GM18505 (cell line): Measurements from ENCODE around the gene WDR3.

Experiments
- ATAC-seq: cut with Tn5 transposase; IDR thresholded peaks from one replicate; pipeline ENCODE4 v1.9.1; 2021; ENCODE audit not compliant: unreplicated experiment
- POLR2A ChIP-seq: IDR thresholded peaks from 4 replicates; pipeline ENCODE4 v1.6.1; 2011; ENCODE audit warnings: borderline replicate concordance; ENCODE audit not compliant: insufficient read depth, insufficient read length; ENCODE audit errors: extremely low read depth

The WDR3 gene

DNA sequence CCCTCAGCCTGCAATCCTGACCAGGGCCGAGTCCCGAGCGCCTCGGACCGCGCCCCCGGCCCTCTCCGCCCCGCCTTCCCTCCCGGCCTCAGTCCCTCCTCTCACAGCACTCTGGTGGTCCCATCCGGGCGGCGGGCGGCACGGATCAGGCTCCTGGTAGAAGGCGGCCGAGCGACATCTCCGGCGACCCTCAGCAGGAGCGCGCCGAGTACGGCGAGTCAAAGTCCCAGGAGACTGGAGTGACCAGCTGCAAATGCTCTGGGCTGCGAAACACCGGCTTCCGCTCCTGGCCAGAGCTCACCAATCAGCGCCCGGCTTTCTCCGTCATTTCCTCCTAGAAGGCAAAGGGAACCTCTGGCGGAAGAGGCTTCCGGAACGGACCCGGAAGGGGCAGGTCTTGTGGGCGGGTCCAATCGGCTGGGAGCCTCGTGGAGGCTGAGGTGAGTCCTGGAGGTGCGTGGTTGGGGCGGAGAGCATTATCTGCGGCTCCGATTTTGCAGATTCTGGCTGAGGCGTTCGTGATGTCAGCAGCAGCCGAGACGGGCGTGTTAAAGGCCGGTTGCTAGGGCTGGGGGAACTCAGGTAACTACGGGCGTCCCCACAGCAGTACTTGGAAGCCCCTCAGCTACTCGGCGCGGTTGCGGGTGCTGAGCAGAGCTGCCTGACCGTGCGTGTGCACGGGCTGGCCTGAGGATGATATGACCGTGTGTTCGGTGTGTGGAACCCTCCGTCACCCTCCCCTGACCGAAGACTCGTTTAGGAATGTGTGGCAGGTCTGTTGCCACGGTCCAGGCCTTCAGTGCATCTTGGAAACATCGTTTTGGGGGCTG, at the start of gene WDR3, which contains the start of gene GDAP2:
Gene WDR3, plus strand, starts transcription at position 397 of the 830 bp plus-strand sequence. CDS start 3,581 bp downstream, outside the sequence.
Gene GDAP2, minus strand, starts transcription at position 279 of the 830 bp plus-strand sequence. CDS start 9,264 bp downstream, outside the sequence.
- peak; percentile 94 for ATAC-seq
- TF ChIP-seq POLR2A, result peak; percentile 76

GRCh38 chr1:117883616-117884015, 45.9 kb upstream of the WDR3 start:
- TF ChIP-seq POLR2A, result no peak
- ATAC-seq, result no peak

DNA sequence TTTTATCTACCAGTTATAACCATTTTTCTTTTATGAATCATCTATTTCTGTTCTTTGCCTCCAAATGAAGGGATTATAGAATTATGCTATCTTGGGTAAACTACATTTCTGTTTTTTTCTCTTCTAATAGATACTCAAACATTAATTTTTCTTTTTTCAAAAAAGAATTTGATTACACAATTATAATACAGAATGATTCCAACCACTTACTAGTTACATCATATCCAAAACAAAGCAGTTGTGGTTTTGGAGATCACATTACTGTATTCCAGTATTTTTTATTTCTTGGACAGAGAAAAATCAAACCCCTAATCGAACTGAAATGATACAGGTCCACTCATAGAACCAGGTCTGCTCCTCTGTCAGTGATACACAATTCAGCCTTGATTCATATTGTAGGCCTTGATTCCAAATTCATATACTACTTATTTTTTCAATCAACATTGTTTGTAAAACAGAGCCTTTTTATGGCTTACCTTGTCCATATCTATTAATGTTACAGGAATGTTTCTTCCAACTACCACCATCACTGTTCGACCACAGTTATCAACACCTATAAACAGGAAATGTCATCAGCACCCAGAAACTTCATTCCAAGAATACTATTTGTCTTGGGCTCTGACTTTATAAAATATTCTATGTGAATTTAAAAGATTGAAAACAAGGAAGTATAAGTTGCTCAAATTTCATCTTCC, 43.3 kb upstream of the WDR3 start:
- no peak for TF ChIP-seq POLR2A
- no peak for ATAC-seq

- ATAC-seq, result no peak
- no peak for TF ChIP-seq POLR2A
Measured at GRCh38 chr1:117890452-117890851, 39.1 kb upstream of the WDR3 start.

- TF ChIP-seq POLR2A, result no peak
- no peak for ATAC-seq
Measured at GRCh38 chr1:117892512-117892911, 37.0 kb upstream of the WDR3 start.

- TF ChIP-seq POLR2A, result no peak
- no peak for ATAC-seq
Measured at GRCh38 chr1:117894078-117894477, 35.5 kb upstream of the WDR3 start.

GRCh38 chr1:117895482-117896114, 33.9 kb upstream of the WDR3 start:
- ATAC-seq, result peak; percentile 90
- TF ChIP-seq POLR2A, result no peak

GRCh38 chr1:117897551-117897950, 32.0 kb upstream of the WDR3 start:
- no peak for TF ChIP-seq POLR2A
- ATAC-seq, result no peak

DNA sequence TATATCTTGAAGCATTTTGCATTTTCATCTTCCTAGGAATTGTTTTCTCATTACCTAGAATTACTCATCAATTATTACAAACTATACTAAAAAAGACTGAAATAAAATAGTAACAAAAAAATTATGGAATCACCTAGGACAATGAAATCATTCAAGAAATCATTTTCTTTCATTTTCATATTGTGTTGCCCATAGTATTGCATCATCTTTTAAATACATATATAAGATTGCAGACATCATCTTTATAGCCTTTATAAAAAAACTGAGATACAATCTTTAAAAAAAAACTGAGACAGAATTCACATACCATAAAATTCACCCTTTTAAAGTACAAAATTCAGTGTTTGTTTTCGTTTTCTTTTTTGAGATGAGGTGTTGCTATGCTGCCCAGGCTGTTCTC, 29.7 kb upstream of the WDR3 start:
- ATAC-seq, result no peak
- no peak for TF ChIP-seq POLR2A

- ATAC-seq, result no peak
- no peak for TF ChIP-seq POLR2A
Measured at GRCh38 chr1:117902944-117903343, 26.6 kb upstream of the WDR3 start.

GRCh38 chr1:117904485-117904884, 25.1 kb upstream of the WDR3 start:
- ATAC-seq, result no peak
- TF ChIP-seq POLR2A, result no peak

GRCh38 chr1:117905019-117905418, 24.5 kb upstream of the WDR3 start:
- TF ChIP-seq POLR2A, result no peak
- no peak for ATAC-seq

DNA sequence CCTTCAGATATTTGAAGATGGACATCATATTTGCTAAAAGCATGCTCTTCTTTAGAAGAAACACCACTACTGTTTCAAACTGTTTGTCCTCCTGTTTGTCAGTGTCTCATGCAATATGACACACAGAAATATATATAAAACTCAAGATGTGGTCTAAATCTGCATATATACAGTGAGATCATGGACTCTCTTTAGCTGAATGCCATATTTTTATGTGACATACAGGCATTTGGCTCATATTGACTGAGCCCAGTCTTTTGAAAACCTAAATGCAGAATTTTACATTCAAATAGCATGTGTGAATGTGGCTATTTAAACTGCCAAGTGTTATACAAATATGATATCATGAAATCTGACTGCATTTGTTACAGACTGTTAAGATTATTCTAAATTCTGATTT, 18.5 kb upstream of the WDR3 start:
- TF ChIP-seq POLR2A, result no peak
- no peak for ATAC-seq
